Activated CD4-positive, alpha-beta memory T cell treated with anti-CD3 and anti-CD28 coated beads, Interleukin-2, amount 10 ng/mL, durations not matched to agents 7 days and 5 days (primary cell): ENCODE results near the gene USP17L12. TPM values are rescaled to one million over a fixed set of nuclear protein-coding genes. Genes with fewer than 3 reads are reported as not detected.
"Not testable (repeated sequence)": the region's sequence is repeated elsewhere in the genome, so short reads cannot be mapped to it uniquely, and the experiment has no call there.

Experiments used
- CTCF ChIA-PET: fragments of 350-600 bp; sonication (Branson Sonifier 250); formaldehyde crosslinking; loops from one replicate; lab custom pipeline; 2021; ENCODE audit warnings: antibody characterized with exemption, inconsistent platforms; lab: Charles Lee
- POLR2A ChIA-PET: fragments of 350-600 bp; sonication (Branson Sonifier 250); formaldehyde crosslinking; loops from one replicate; lab custom pipeline; 2021; ENCODE audit warnings: antibody characterized with exemption; lab: Charles Lee
- DNase-seq: peaks from one replicate; pipeline ENCODE4 v3.0.0-alpha.2; 2020
- H3K27ac Mint-ChIP-seq: one replicate; pipeline ENCODE4 v1.8.0; 2021; ENCODE audit warnings: mild to moderate bottlenecking, mixed read lengths
- H3K27me3 Mint-ChIP-seq: one replicate; pipeline ENCODE4 v1.8.0; 2021; ENCODE audit warnings: mixed read lengths
- H3K36me3 Mint-ChIP-seq: one replicate; pipeline ENCODE4 v1.8.0; 2021; ENCODE audit warnings: low read depth, mixed read lengths
- H3K4me1 Mint-ChIP-seq: one replicate; pipeline ENCODE4 v1.8.0; 2021; ENCODE audit warnings: mixed read lengths
- H3K4me3 Mint-ChIP-seq: one replicate; pipeline ENCODE4 v1.8.0; 2021; ENCODE audit warnings: mild to moderate bottlenecking, mixed read lengths
- H3K9me3 Mint-ChIP-seq: one replicate; pipeline ENCODE4 v1.8.0; 2021; ENCODE audit warnings: mixed read lengths
- total RNA-seq, 2 experiments: library from RNA; stranded (reverse); gene quantifications; one replicate each; pipeline ENCODE4 v1.2.3, GENCODE V29; 2021

USP17L12 gene
- total RNA-seq, 2 experiments from 2014 or later = not detected

DNA sequence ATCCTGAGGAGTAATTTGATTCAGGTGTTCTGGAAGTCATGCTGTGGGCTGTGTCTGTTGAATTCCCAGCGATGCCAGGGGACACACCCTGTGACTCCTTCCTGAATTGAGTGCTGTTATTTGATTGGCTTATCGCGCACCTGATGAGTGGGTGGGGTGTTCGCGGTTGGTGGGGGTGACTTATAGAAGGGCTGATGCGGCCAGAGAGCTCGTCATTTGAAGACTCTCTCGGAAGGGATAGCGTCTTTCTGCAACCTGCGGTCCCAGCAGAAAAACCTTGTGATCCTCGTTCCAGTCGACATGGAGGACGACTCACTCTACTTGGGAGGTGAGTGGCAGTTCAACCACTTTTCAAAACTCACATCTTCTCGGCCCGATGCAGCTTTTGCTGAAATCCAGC is 47.4 kb downstream of the USP17L12 start, which contains the start of gene USP17L22:
Gene USP17L22, plus strand, starts transcription at position 301 of the 400 bp plus-strand sequence. Its CDS starts 0 bp downstream, at position 301.
- H3K27ac Mint-ChIP-seq, H3K4me1 Mint-ChIP-seq, H3K27me3 Mint-ChIP-seq, H3K4me3 Mint-ChIP-seq, H3K36me3 Mint-ChIP-seq, DNase-seq, H3K9me3 Mint-ChIP-seq, POLR2A ChIA-PET, CTCF ChIA-PET: not testable (repeated sequence)

Other genes with a start within 250 kb of the USP17L12 start
- gene FAM90A26, start 49.7 kb upstream of the USP17L12 start, total RNA-seq = not detected
- not detected for gene USP17L10, start 9.5 kb upstream of the USP17L12 start, total RNA-seq
- gene USP17L11, start 4.7 kb upstream of the USP17L12 start, total RNA-seq = not detected
- not detected for gene USP17L13, start 4.7 kb downstream of the USP17L12 start, total RNA-seq
- not detected for gene USP17L15, start 14.2 kb downstream of the USP17L12 start, total RNA-seq
- gene USP17L17, start 23.7 kb downstream of the USP17L12 start, total RNA-seq = not detected
- not detected for gene USP17L18, start 28.5 kb downstream of the USP17L12 start, total RNA-seq
- not detected for gene USP17L19, start 33.2 kb downstream of the USP17L12 start, total RNA-seq
- gene USP17L20, start 38.0 kb downstream of the USP17L12 start, total RNA-seq = not detected
- not detected for gene USP17L21, start 42.7 kb downstream of the USP17L12 start, total RNA-seq
- not detected for gene USP17L22, start 47.5 kb downstream of the USP17L12 start, total RNA-seq
- not detected for gene USP17L24, start 105.0 kb downstream of the USP17L12 start, total RNA-seq
- not detected for gene USP17L25, start 109.8 kb downstream of the USP17L12 start, total RNA-seq
- gene USP17L26, start 114.5 kb downstream of the USP17L12 start, total RNA-seq = not detected
- gene USP17L5, start 119.3 kb downstream of the USP17L12 start, total RNA-seq = not detected
- gene USP17L27, start 124.0 kb downstream of the USP17L12 start, total RNA-seq = not detected
- not detected for gene USP17L28, start 128.7 kb downstream of the USP17L12 start, total RNA-seq
- not detected for gene USP17L29, start 133.5 kb downstream of the USP17L12 start, total RNA-seq
- not detected for gene USP17L30, start 143.0 kb downstream of the USP17L12 start, total RNA-seq
- gene DEFB131A, start 224.3 kb downstream of the USP17L12 start, total RNA-seq = not detected